HCT116 (cell line): Measurements from ENCODE around the gene SKIC8. TPM values are rescaled to one million over a fixed set of nuclear protein-coding genes. Genes with fewer than 3 reads are reported as not detected.

Experiments used
- ATAC-seq: fragments of 200-7000 bp; cut with Tn5 transposase; 2 replicates; pipeline ENCODE4 v1.9.1; 2020; ENCODE audit warnings: mild to moderate bottlenecking, moderate library complexity
- BruUV-seq: library from RNA; stranded (reverse); fragments of 400-500 nt; replicated peaks from 2 replicates; lab custom pipeline; 2021; lab: Mats Ljungman, UMichigan
- CTCF ChIA-PET: fragments of 300-600 bp; sonication (Branson Sonifier 250); formaldehyde crosslinking; loops from one replicate; lab custom pipeline; 2021; ENCODE audit warnings: antibody characterized with exemption; lab: Charles Lee
- POLR2A ChIA-PET: fragments of 300-600, 350-600 bp; sonication (Branson Sonifier 250); formaldehyde crosslinking; loops from one replicate; lab custom pipeline; 2021; ENCODE audit warnings: antibody characterized with exemption; lab: Charles Lee
- RAD21 ChIA-PET, 2 experiments: fragments of 300-600 bp; sonication (Branson Sonifier 250); formaldehyde crosslinking; loops; one replicate each; lab custom pipeline; 2023; ENCODE audit warnings: low total read pairs in 2 of 2; ENCODE audit not compliant: uncharacterized antibody in 2 of 2, unreplicated experiment in 2 of 2, low non-redundant PET in 1 of 2; lab: Charles Lee
- DNase-seq: peaks from one replicate; pipeline ENCODE4 v3.0.0-alpha.2; 2010; ENCODE audit warnings: low read depth, low spot score
- H2AFZ ChIP-seq: fragments of 200-600 bp; shearing (Covaris generic), sonication (generic); 2 replicates; pipeline ENCODE4 v1.6.1; 2017; ENCODE audit warnings: low read depth, mixed run types, mixed read lengths, antibody characterized with exemption, low read length; ENCODE audit not compliant: poor library complexity, severe bottlenecking
- H3K27ac ChIP-seq: 2 replicates; pipeline ENCODE4 v1.5.1; 2012; ENCODE audit warnings: low read depth, low read length
- H3K27me3 ChIP-seq: fragments of 200-600 bp; sonication (generic); 2 replicates; pipeline ENCODE4 v1.6.1; 2016; ENCODE audit warnings: mixed run types, low read length, mixed read lengths; ENCODE audit not compliant: insufficient read depth
- H3K36me3 ChIP-seq, 2 experiments: fragments of 200-500 bp in 1 of 2; fragments of 200-600 bp in 1 of 2; sonication (Bioruptor generic) in 1 of 2; sonication (generic) in 1 of 2; 2 replicates each; pipeline versions ENCODE4 v1.5.1 to v1.6.1; 2014 to 2016; ENCODE audit warnings: low read length in 2 of 2, inconsistent platforms in 1 of 2, mixed read lengths in 1 of 2, mixed run types in 1 of 2; ENCODE audit not compliant: insufficient read depth in 2 of 2, control insufficient read depth in 1 of 2
- H3K4me1 ChIP-seq, 2 experiments: fragments of 200-600 bp in 1 of 2; sonication (generic) in 1 of 2; 2 replicates each; pipeline versions ENCODE4 v1.5.1 to v1.6.1; 2012 to 2017; ENCODE audit warnings: low read length in 2 of 2, inconsistent platforms in 1 of 2, mild to moderate bottlenecking in 1 of 2, mixed read lengths in 1 of 2, mixed run types in 1 of 2, moderate library complexity in 1 of 2; ENCODE audit not compliant: insufficient read depth in 2 of 2, control insufficient read depth in 1 of 2
- H3K4me2 ChIP-seq: fragments of 200-600 bp; sonication (generic); 2 replicates; pipeline ENCODE4 v1.6.1; 2017; ENCODE audit warnings: mixed run types, low read length, mixed read lengths
- H3K4me3 ChIP-seq, 2 experiments: fragments of 200-600 bp in 1 of 2; sonication (generic) in 1 of 2; replicated peaks in 1 of 2; 2 replicates each; pipeline ENCODE4 v1.5.1; 2011 to 2016; ENCODE audit warnings: low read length in 2 of 2, control low read depth in 1 of 2, low read depth in 1 of 2, mild to moderate bottlenecking in 1 of 2, mixed read lengths in 1 of 2, mixed run types in 1 of 2
- H3K79me2 ChIP-seq: fragments of 200-600 bp; sonication (generic); 2 replicates; pipeline ENCODE4 v1.6.1; 2017; ENCODE audit warnings: mild to moderate bottlenecking, mixed run types, low read length, moderate library complexity, mixed read lengths; ENCODE audit not compliant: insufficient read depth
- H3K9ac ChIP-seq: fragments of 200-600 bp; sonication (generic); 2 replicates; pipeline ENCODE4 v1.6.1; 2016; ENCODE audit warnings: low read length, mixed read lengths
- H3K9me2 ChIP-seq: fragments of 200-600 bp; sonication (generic), shearing (Covaris generic); 2 replicates; pipeline ENCODE4 v1.6.1; 2017; ENCODE audit warnings: mixed run types, mild to moderate bottlenecking, moderate library complexity; ENCODE audit not compliant: insufficient read depth
- H3K9me3 ChIP-seq, 2 experiments: fragments of 200-500 bp in 1 of 2; fragments of 200-600 bp in 1 of 2; sonication (Bioruptor generic) in 1 of 2; sonication (generic) in 1 of 2; 2 replicates each; pipeline ENCODE4 v1.6.1; 2014 to 2017; ENCODE audit warnings: low read length in 2 of 2, mixed read lengths in 2 of 2, inconsistent platforms in 1 of 2, low read depth in 1 of 2, mild to moderate bottlenecking in 1 of 2, mixed run types in 1 of 2, moderate library complexity in 1 of 2; ENCODE audit not compliant: control insufficient read depth in 1 of 2, insufficient read depth in 1 of 2
- H4K20me1 ChIP-seq: fragments of 200-600 bp; sonication (generic), shearing (Covaris generic); 2 replicates; pipeline ENCODE4 v1.6.1; 2017; ENCODE audit warnings: mixed run types, mild to moderate bottlenecking, moderate library complexity; ENCODE audit not compliant: insufficient read depth
- ATF3 ChIP-seq: IDR thresholded peaks from 2 replicates; pipeline ENCODE4 v1.6.1; 2012
- CBX3 ChIP-seq: IDR thresholded peaks from 2 replicates; pipeline ENCODE4 v1.6.1; 2012; ENCODE audit warnings: low read depth
- CEBPB ChIP-seq: IDR thresholded peaks from 2 replicates; pipeline ENCODE4 v1.6.1; 2012; ENCODE audit warnings: low read depth
- CTCF ChIP-seq, 3 experiments: fragments of 200-600 bp in 1 of 3; sonication (generic) in 1 of 3; IDR thresholded peaks in 2 of 3; conservative IDR thresholded peaks in 1 of 3; 2 replicates each; pipeline ENCODE4 v1.5.1; 2012 to 2017; ENCODE audit warnings: low read depth in 2 of 3, low read length in 2 of 3, antibody characterized with exemption in 1 of 3, borderline replicate concordance in 1 of 3, control low read depth in 1 of 3, mild to moderate bottlenecking in 1 of 3, mixed read lengths in 1 of 3, mixed run types in 1 of 3, moderate library complexity in 1 of 3; ENCODE audit not compliant: insufficient read depth in 1 of 3
- ELF1 ChIP-seq: IDR thresholded peaks from 2 replicates; pipeline ENCODE4 v1.6.1; 2012; ENCODE audit warnings: low read depth, borderline replicate concordance
- EZH2 ChIP-seq: fragments of 200-600 bp; sonication (generic); IDR thresholded peaks from 2 replicates; pipeline ENCODE4 v1.6.1; 2017; ENCODE audit warnings: antibody characterized with exemption, mixed run types
- FOSL1 ChIP-seq: IDR thresholded peaks from 2 replicates; pipeline ENCODE4 v1.6.1; 2012; ENCODE audit warnings: low read depth
- JUND ChIP-seq: IDR thresholded peaks from 2 replicates; pipeline ENCODE4 v1.6.1; 2012
- POLR2A ChIP-seq: IDR thresholded peaks from 2 replicates; pipeline ENCODE4 v1.7.0; 2011; ENCODE audit warnings: borderline replicate concordance; ENCODE audit not compliant: insufficient read depth, insufficient read length; ENCODE audit errors: extremely low read depth
- REST ChIP-seq: IDR thresholded peaks from 2 replicates; pipeline ENCODE4 v1.6.1; 2012; ENCODE audit warnings: low read depth
- SIN3A ChIP-seq: IDR thresholded peaks from 2 replicates; pipeline ENCODE4 v1.6.1; 2012; ENCODE audit warnings: low read depth
- SRF ChIP-seq: IDR thresholded peaks from 2 replicates; pipeline ENCODE4 v1.6.1; 2012; ENCODE audit warnings: low read depth
- TCF7L2 ChIP-seq: IDR thresholded peaks from 2 replicates; pipeline ENCODE4 v1.7.0; 2011; ENCODE audit warnings: borderline replicate concordance, inconsistent platforms; ENCODE audit not compliant: insufficient read depth, insufficient read length; ENCODE audit errors: extremely low read depth
- YY1 ChIP-seq: IDR thresholded peaks from 2 replicates; pipeline ENCODE4 v1.6.1; 2011; ENCODE audit warnings: low read length, low read depth, moderate library complexity, mild to moderate bottlenecking; ENCODE audit not compliant: insufficient replicate concordance; ENCODE audit errors: extremely low read depth
- ZBTB33 ChIP-seq: IDR thresholded peaks from 2 replicates; pipeline ENCODE4 v1.6.1; 2011; ENCODE audit warnings: mild to moderate bottlenecking, low read length, moderate library complexity; ENCODE audit not compliant: insufficient replicate concordance; ENCODE audit errors: extremely low read depth
- ZFX ChIP-seq: fragments of 450-650 bp; IDR thresholded peaks from 2 replicates; pipeline ENCODE4 v1.6.1; 2017
- intact Hi-C: fragments of 100-400 bp; cut with micrococcal nuclease; formaldehyde crosslinking; loops from 2 replicates; pipeline ENCODE4 v1.10.0; 2022
- total RNA-seq: library from RNA; stranded (reverse); gene quantifications from one replicate; pipeline ENCODE4 v1.2.1, GENCODE V29; 2021; ENCODE audit not compliant: unreplicated experiment

SKIC8 gene
- total RNA-seq, 1 experiment from 2014 or later: 57.1 TPM

- H3K4me1 ChIP-seq: peaks cover 0 to 8% of the 10 kb centered on the region in 2 experiments; a peak in 2 of 4 replicates
- intact Hi-C loops: no loop called here
- no peaks in the 10 kb centered on the region for H3K27me3 ChIP-seq
- RAD21 ChIA-PET: no interaction called here
- CTCF ChIA-PET: interaction anchor here (1.1 to 2.1 kb wide), 3 partner anchors 9 to 102 kb away, joined by 3 to 7 read pairs (median 5); no protein-coding TSS in a partner anchor
- no peaks in the 10 kb centered on the region for H3K36me3 ChIP-seq
- no TSS peak for BruUV-seq
- DNase-seq (no peak), ATAC-seq (no peak)
- no peak overlapping the region for H3K27ac ChIP-seq
- no peak for TF ChIP-seq CBX3
- TF ChIP-seq YY1: no peak
- no peak for TF ChIP-seq CEBPB
- TF ChIP-seq TCF7L2: no peak
- no peak for TF ChIP-seq POLR2A
- TF ChIP-seq SRF: no peak
- no peak; the same call in 1 of the 2 replicates for TF ChIP-seq ZFX
- no peak for TF ChIP-seq CTCF (IDR thresholded peaks at IDR 0.05 in 2 of 3, conservative IDR thresholded peaks at IDR 0.05 in 1 of 3; ENCODE audit: borderline replicate concordance in 1 of 3, insufficient read depth in 1 of 3, low read depth in 2 of 3, low read length in 2 of 3)
- no peak for TF ChIP-seq ATF3
- TF ChIP-seq ELF1: no peak
- TF ChIP-seq REST: no peak
- TF ChIP-seq SIN3A: no peak
- TF ChIP-seq EZH2: no peak
- TF ChIP-seq FOSL1: no peak
- no peak for TF ChIP-seq JUND
- no peak for TF ChIP-seq ZBTB33
- H3K4me3 ChIP-seq: no peak overlapping the region
- no peaks in the 10 kb centered on the region for H3K79me2 ChIP-seq
- H3K9me2 ChIP-seq: no peaks in the 10 kb centered on the region
- no peak overlapping the region for H2AFZ ChIP-seq
- no peak overlapping the region for H3K9ac ChIP-seq
- POLR2A ChIA-PET: no interaction called here
- no peaks in the 10 kb centered on the region for H3K9me3 ChIP-seq
- H4K20me1 ChIP-seq: no peaks in the 10 kb centered on the region
- no peak overlapping the region for H3K4me2 ChIP-seq
Observed at GRCh38 chr15:78316283-78317083, 17.1 kb upstream of the SKIC8 start.
